HG02943 (cell line): ENCODE results near the gene OR10G6.
"Not testable (repeated sequence)": the region's sequence is repeated elsewhere in the genome, so short reads cannot be mapped to it uniquely, and the experiment has no call there.

Experiments used
- ATAC-seq: cut with Tn5 transposase; IDR thresholded peaks from one replicate; pipeline ENCODE4 v1.9.1; 2021; ENCODE audit warnings: mild to moderate bottlenecking, low read depth, moderate library complexity; ENCODE audit not compliant: unreplicated experiment

The OR10G6 gene

GRCh38 chr11:123995119-123995518 lies at the start of gene OR10G6:
TSS of gene OR10G6 (minus strand) at chr11:123995161. CDS start at chr11:123995161, 0 bp downstream.
- ATAC-seq: no peak

GRCh38 chr11:124043420-124043819 lies 48.5 kb upstream of the OR10G6 start:
- no peak for ATAC-seq

GRCh38 chr11:124041254-124041653 lies 46.3 kb upstream of the OR10G6 start, which contains the start of gene OR10G7:
TSS of gene OR10G7 (minus strand) at chr11:124041325. CDS start at chr11:124039001, 2,324 bp downstream.
- no peak for ATAC-seq

GRCh38 chr11:124039557-124039956 lies 44.6 kb upstream of the OR10G6 start:
- ATAC-seq: no peak

- no peak for ATAC-seq
These were observed 41.7 kb upstream of the OR10G6 start for GRCh38 chr11:124036666-124037065.

- ATAC-seq: no peak
These were observed 31.5 kb upstream of the OR10G6 start, which contains the start of gene OR10G8 for GRCh38 chr11:124026498-124026897. TSS of gene OR10G8 (plus strand) at chr11:124026798. CDS start at chr11:124029623, 2,825 bp downstream.

GRCh38 chr11:124015837-124016236 lies 20.9 kb upstream of the OR10G6 start:
- not testable (repeated sequence) for ATAC-seq

- no peak for ATAC-seq
These were observed 17.7 kb upstream of the OR10G6 start, which contains the start of gene OR10G4 for GRCh38 chr11:124012697-124013096. TSS of gene OR10G4 (plus strand) at chr11:124012997. CDS start at chr11:124015575, 2,578 bp downstream.

- ATAC-seq: no peak
These were observed 15.7 kb downstream of the OR10G6 start for GRCh38 chr11:123979311-123979710.

- ATAC-seq: no peak
These were observed 17.1 kb downstream of the OR10G6 start, which contains the start of gene OR10S1 for GRCh38 chr11:123977731-123978347. TSS of gene OR10S1 (minus strand) at chr11:123977781. CDS start at chr11:123977664, 117 bp downstream.

GRCh38 chr11:123976770-123977560 lies 18.0 kb downstream of the OR10G6 start:
- no peak for ATAC-seq

GRCh38 chr11:123973816-123974215 lies 21.1 kb downstream of the OR10G6 start:
- no peak for ATAC-seq

GRCh38 chr11:123956752-123957151 lies 38.2 kb downstream of the OR10G6 start:
- no peak for ATAC-seq

- no peak for ATAC-seq
These were observed 49.8 kb downstream of the OR10G6 start for GRCh38 chr11:123945132-123945531.
